ENCODE data around the gene TMPRSS15.

- TF ChIP-seq CTCF (IDR thresholded peaks at IDR 0.05) (no peak), POLR2AphosphoS5 (IDR thresholded peaks at IDR 0.05) (no peak), POLR2A (IDR thresholded peaks at IDR 0.05) (no peak), EP300 (IDR thresholded peaks at IDR 0.05) (no peak)
Measured at GRCh38 chr21:18244671-18245463, 158.7 kb downstream of the TMPRSS15 start, which contains the start of gene CHODL.
